H4 (cell line): ENCODE results near the gene SUPT5H. TPM values are rescaled to one million over a fixed set of nuclear protein-coding genes. Genes with fewer than 3 reads are reported as not detected.
A peak's percentile ranks its signal among the peaks of the same experiment; 100 is the strongest.
"Not testable (repeated sequence)": the region's sequence is repeated elsewhere in the genome, so short reads cannot be mapped to it uniquely, and the experiment has no call there.

ENCODE experiments used
- DNase-seq: peaks from one replicate; pipeline ENCODE4 v3.0.0-alpha.2; 2015; ENCODE audit warnings: low spot score
- total RNA-seq: library from RNA; depleted of rRNA; stranded (reverse); fragments of >200 nt; shearing (Covaris generic); gene quantifications from 2 replicates; pipeline ENCODE4 v1.2.3, GENCODE V29; 2014

Gene SUPT5H
- total RNA-seq, 1 experiment from 2014 or later, result 70.1 TPM

DNA sequence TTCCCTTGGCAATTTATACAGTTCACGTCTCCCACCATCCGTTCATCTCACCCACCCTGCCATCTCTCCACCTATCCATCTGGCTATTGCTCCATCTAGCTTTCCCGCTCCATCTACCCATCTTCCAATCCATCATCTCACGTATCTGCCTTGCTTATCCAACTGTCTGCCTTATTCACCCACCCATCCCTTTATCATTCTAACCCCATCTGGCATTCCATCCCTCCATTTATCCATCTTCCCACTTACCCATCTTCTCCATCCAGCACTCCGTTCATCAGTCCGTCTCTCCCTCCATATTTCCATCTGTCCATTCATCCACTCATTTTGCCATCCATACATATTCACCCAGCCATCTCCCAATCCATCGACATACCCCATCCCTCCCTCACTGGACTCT is 19.6 kb upstream of the SUPT5H start:
- DNase-seq, result no peak

DNA sequence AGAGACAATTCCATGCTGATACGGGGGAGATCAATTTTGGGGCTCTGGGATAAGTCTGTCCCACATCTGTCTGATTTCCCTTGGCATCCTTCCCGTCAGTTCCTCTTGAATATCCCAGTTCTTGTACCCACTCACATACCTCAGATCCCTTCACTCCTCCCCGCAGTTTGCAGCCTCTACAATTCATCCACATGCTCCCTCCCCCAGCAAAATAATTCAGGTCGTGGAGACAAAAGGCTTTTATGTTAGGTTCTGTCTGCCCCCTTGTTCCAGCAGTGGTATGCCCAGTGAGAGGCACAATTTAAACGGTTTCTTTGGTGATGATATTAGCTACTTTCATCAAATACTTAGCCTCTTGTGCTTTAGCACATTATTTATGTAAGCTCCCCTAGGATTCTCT is 19.2 kb upstream of the SUPT5H start:
- DNase-seq, result no peak

DNA sequence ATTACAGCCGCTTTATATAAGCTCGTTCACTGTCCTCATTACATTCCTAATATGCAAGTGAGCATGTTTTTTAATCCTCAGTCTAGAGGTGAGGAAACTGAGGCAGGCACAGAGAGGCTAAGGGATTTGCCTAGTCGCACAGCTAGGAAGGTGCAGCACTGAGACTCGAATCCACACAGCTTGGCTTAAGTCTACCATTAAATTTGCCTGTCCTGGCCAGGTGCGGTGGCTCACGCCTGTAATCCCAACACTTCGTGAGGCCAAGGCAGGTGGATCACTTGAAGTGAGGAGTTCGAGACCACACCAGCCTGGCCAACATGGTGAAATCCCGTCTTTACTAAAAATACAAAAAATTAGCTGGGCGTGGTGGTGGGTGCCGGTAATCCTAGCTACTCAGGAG is 17.7 kb upstream of the SUPT5H start:
- DNase-seq, result no peak

DNA sequence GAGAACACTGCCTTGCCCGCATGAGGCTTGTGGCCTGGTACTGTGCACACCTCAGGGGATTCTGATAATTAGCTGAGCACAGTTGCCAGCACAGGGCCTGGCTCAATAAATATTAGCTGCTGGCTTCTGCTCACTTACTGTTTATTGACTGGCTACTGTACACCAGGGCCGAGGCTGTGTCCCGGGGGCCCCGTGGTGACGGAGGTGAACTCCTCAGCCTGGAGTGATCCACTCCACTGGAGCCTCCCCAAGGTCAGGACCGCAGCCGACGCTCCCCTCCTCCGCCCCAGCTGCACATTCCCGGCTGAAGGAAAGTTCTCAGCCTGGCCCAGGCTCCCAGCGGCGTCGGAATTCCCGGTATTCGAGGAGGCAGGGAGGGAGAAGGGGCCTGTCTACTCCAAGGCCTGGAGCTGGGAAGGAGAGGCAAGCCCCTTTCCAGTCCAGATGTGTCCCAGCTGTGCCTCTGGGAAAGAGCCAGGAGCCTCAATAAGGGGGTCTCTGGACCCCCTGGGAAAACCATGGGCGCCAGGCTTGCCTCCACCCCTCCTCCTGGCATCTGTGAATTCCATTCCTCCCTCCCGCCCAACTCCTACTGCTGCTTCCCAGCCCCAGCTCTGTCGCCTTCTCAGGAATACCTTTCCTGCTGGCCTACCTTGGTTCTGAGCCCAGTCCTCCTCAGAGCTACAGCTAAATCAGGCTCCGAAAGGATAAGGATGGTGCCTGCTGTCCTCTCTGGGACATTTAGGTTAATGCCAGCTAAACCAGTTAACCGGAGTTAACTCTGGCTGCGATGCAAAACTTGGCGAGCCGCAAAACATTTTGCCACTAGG is 16.9 kb upstream of the SUPT5H start:
- DNase-seq, result no peak

DNA sequence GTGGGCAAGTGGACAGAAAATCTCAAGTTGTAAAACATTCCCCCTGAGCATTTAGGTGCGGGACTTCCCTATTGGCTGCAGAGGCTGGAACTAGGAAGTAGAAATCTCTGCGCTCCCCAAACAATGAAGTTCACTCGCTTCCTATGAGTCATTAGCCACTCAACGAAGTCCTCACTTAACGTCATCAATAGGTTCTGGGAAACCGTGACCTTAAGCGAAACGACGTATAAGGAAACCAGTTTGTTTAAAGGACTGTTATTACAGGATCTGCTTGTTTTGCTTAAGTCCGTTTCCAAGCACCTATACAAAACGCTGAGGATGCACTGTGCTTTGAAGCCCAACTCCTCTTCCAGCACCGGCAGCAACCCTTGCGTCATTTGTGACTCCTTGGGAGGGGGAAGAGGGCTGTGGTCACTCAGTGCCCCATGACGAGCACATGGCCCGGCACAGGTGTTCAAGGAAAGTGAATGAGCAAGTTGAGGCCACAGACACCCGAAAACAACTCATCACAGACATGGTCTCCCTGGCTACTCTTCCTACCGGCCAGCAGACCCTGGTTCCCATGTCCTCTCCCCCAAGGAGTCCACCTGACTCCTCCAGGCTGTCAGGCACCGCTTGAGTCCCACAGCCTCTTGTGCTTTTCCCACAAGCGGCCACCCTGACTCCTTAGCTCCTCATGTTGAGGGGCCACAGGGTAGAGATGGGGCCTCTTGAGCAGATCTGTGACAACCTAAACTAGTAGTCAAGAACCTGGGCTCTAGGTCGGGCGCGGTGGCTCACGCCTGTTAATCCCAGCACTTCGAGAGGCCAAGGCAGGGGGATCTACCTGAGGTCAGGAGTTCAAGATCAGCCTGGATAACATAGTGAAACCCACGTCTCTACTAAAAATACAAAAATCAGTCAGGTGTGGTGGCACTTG is 14.4 kb upstream of the SUPT5H start:
- peak; percentile 99 for DNase-seq

DNA sequence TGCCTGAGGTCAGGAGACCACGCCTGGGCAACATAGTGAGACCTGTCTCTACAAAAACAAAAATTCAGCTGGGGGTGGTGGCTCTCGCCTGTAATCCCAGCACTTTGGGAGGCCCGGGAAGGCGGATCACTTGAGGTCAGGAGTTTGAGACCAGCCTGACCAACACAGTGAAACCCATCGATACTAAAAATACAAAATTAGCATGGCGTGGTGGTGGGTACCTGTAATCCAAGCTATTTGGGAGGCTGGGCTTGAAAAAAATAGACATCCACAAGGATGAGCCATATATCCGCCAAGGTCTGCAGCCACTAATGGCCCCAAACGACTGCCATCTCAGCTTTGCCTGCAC is 12.7 kb upstream of the SUPT5H start:
- DNase-seq, result no peak

DNA sequence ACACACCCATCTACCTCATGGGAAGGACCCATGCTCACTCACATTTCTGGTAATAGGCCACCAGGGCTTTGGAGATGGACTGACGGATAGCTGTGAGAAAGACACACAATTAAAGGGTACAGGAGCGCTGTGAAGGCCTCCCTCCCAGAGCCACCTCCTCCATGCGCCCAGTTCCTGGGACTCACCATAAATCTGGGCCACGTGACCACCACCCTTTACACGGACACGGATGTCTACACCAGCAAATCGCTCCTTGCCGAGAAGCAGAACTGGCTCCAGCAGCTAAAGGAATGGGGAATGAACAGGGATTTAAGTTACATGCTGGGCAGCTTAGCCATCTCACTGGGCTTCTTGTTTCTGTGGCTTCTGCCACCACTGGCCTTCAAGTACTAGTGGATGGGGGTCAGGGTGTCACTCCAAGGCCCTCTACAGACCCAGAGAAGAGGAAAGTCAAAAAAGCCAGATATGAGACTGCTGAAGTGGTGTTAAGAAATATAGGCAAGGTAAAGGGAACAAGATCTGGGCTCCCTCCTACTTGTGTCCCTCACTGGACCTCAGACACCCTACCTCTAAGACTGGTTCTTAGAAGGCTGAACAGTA is 11.8 kb upstream of the SUPT5H start:
- no peak for DNase-seq

DNA sequence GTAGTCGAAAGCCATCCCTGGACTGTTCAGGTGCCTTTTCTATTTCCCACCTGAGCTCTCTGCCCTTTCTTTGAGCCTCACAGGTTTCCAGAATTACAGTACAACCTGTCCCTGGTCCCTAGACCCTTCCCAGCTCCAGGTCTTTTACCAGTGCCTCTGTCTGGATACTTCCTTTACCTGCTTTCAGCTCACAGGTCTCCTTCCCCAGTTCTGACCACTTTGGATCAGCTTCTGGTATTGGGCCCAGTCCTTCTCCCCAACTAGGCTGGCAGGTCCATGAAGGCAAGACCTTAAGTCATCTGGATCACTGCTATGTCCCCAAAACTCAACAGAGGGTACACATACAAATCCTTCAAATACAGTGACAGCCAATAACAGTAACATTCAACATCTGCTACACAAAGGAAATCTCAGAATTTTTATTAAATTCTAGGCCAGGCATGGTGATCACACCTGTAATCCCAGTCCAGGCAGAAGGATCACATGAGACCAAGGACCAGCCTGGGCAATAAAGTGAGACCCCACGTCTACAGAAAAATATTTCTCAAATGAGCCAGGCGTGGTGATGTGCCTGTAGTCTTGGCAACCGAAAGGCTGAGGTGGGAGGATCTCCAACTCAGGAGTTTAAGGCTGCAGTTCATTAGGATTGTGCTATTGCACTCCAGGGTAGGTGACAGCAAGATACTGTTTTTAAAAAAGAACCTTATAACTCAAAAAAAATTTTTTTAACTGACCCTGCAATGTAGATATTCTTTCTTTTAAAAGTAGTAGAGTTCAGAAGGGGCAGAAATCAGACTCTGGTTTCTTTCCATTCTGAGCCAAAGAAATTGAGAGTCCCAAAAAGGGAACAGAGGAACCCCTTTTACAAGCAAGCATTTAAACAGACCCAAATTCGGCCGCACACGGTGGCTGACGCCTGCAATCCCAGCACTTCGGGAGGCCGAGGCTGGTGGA is 11.0 kb upstream of the SUPT5H start:
- no peak for DNase-seq

DNA sequence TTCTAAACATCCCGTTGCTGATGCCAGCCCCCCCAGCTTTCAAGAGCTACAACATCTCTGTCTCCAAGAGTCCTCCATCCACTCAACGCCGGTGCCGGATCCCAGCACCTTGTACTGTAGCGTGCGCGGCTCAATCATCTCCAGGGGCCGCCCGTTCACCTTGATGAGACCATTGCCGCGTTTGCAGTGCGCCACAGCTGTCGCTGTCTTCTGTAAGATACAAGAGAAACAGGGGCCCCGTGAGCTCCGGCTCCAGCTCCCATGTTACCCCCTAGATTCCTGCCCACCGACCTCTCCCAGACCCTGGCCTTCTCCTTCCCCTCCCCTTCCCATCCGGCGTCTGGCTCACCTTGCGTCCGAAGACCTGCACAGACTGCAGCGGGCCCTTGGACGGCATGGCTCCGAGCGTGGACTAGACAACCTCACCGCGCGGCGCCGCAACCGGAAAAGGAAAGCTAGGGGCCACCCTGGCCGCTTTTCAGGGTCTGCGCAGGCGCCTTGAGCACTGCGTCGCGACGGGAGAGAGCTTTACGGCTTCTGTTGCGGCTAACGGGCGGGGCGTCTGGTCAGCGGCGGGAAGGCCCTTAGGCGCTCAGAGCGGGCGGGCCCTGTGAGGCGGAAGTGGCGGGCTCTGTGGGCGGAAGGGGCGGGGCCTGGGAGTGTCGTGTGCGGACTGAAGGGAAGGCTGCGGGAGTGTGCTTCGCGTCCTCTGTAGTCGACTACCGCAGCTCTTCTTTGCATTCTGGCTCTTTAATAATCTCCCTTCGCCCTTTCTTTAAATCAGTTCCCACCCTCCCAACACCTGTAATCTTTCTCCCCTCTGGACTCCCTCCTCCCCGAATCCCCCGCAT is 9.7 kb upstream of the SUPT5H start, which contains the start of gene RPS16:
Gene RPS16 (minus strand): TSS at position 451 of the 851 bp plus-strand sequence. CDS start 54 bp downstream, at position 397.
- peak; percentile 98 for DNase-seq

DNA sequence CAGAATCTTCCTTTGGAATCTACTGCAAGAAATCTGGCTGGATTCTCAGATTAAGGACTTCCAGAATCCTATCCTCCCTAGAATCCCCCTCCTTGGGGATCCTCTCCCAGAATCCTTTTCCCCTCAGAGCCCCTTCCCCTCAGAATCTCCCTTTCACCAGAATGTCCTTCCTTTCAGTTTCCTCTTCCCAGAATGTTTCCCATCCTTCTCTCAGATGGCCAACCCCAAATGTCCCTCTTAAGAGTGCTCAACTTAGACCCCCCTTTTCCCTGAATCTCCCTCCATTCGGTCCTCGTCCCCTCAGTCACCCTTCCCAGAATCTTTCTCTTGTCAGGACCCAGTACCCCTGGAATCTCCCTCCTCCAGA is 9.0 kb upstream of the SUPT5H start:
- DNase-seq, result no peak

DNA sequence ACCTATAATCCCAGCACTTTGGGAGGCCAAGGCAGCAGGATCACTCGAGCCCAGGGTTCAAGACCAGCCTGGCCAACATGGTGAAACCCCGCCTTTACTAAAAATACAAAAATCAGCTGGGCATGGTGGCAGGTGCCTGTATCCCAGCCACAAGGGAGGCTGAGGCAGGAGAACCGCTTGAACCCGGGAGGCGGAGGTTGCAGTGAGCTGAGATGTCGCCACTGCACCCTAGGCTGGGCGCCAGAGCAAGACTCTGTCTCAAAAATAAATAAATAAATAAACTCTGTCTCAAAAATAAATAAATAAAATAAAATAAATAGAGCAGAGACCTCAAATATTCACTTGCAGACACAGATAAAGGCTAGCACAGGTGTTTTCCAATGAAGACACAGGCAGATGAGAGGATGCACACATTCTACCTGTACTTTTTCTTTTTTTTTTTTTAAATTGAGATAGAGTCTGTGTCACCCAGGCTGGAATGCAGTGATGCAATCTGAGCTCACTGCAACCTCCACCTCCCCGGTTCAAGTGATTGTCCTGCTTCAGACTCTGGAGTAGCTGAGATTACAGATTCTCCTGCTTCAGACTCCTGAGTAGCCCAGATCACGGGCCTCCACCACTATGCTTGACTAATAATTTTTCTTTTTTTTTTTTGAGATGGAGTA is 7.0 kb upstream of the SUPT5H start:
- no peak for DNase-seq

DNA sequence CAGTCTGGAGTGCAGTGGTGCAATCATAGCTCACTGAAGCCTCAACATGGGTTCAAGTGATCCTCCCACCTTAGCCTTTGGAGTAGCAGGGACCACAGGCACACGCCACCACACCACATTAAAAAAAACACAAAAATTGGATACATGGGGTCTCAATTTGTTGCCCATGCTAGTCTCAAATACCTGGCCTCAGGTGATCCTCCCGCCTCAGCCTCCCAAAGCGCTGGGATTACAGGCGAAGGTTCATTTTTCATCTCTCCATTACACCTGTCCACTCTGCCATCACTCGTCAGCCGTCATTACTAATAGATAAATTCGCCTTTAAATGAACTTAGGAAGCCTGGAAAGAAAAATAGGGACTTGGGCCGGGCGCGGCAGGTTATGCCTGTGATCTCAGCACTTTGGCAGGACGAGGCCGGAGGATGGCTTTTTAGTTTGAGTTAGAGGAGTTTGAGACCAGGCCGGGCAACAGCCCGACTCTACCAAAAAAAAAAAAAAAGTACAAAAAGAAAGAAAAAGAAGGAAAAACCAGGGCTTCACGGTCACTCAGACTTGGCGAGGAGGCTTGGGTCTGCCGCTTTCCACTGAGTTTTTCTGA is 685 bp upstream of the SUPT5H start:
- no peak for DNase-seq

DNA sequence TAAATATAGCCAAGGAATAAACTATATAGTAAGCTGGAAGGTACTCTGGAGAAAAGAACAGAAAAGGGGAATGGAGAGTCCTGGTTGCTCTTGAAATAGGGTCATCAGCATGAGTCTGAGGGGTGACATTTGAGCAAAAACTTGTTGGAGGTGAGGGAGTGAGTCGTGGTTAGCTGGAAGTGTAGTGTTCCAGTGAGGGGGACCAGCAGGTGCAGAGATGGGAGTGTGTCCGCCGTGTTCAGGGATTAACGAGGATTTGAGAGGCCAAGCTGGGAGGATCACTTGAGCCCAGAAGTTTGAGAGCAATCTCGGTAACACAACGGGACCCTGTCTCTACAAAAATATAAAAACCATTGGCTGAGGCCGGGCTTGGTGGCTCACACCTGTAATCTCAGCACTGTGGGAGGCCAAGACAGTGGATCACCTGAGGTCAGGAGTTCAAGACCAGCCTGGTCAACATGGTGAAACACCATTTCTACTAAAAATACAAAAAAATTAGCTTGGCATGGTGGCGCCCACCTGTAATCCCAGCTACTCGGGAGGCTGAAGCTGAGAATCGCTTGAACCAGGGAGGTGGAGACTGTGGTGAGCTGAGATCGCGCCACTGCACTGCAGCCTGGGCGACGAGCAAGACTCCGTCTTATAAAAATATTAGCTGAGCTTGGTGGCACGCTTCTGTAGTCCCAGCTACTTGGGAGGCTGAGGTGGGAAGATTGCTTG is 1.1 kb downstream of the SUPT5H start:
- DNase-seq, result no peak

DNA sequence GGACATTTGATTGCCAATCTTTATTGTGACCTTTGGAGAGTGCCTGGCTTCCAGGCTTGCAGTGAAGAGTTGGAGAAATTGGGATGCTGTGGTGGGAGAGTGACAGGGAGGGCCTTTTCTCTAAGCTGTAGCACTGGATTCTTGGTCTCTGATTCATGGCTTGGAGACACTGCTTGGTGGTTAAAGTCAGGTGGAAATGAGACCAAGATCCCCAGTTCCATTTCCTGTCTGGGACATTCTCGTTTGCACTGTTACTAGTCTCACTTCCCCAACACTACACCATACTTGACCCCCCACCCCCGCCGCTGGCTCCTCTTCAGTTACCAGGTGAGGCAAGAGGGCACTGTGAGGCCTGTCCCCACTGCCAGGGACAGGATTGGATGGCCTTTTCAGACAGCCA is 2.9 kb downstream of the SUPT5H start:
- DNase-seq, result no peak

DNA sequence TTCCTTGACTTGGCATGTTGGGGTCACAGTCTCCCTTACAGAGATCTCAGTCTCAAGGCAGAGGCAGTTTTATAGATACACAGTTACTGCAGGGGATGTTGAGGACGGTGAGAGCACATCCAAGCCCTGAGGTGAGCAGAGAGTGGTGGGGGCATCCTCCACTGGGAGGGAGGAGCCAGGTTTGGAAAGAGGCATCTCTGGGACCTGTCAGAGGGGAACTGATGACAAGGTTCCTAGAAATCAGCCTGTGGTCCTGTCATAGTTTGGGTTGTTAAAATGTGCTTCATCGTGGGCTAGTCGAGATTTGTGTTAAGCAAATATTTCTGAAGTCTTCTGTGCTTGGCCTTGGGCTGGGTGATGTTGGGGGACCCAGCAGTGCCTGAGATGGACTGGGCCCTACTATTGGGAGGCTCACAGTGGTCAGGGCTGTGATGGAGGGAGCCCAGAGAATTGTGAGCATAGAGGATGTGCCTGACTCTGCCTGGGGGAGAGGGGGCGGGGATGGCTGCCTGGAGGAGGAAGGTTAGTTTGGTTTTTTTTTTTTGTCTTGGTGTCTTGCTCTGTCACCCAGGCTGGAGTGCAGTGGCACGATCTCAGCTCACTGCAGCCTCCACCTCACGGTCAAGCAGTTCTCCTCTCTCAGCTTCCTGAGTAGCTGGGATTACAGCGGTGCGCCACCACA is 3.9 kb downstream of the SUPT5H start:
- no peak for DNase-seq

DNA sequence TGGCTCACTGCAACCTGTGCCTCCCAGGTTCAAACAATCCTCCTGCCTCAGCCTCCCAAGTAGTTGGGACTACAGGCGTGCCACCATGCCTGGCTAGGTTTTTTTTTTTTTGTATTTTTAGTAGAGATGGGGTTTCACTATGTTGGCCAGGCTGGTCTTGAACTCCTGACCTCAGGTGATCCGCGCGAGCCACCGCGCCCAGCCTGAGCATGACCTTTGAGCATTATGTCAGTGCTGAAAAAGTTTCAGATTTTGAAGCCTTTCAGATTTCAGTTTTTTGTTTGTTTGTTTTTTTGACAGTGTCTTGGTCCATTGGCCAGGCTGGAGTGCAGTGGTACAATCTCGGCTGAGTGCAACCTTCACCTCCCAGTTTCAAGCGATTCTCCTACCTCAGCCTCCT is 5.9 kb downstream of the SUPT5H start:
- DNase-seq, result not testable (repeated sequence)

DNA sequence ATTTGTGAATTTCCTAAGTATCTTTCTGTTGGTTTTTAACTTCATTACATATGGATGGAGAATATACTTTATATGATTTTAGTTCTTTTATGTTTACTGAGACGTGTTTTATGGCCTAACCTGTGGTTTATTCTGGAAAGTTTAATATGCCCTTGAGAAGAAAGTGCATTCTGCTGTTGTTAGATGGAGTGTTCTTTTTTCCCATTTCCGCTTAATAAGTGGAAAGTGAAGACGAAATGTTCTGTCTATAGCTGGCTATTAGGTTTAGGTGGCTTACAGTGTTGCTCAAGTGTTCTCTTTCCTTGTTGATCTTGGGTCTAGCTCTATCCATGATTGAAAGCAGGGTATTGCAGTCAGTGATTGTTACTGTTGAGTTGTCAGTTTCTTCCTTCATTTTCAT is 18.0 kb downstream of the SUPT5H start:
- no peak for DNase-seq
